GM23248 (cell line): ENCODE results near the gene NOXA1. TPM values are rescaled to one million over a fixed set of nuclear protein-coding genes. Genes with fewer than 3 reads are reported as not detected.
"Not testable (repeated sequence)": the region's sequence is repeated elsewhere in the genome, so short reads cannot be mapped to it uniquely, and the experiment has no call there.

Experiments
- DNase-seq: peaks from one replicate; pipeline ENCODE4 v3.0.0-alpha.2; 2015
- H2AFZ ChIP-seq: fragments of 200-600 bp; sonication (generic); 2 replicates; pipeline ENCODE4 v1.6.1; 2016; ENCODE audit warnings: antibody characterized with exemption
- H3F3A ChIP-seq: fragments of 200-600 bp; sonication (generic); 2 replicates; pipeline ENCODE4 v1.6.1; 2016; ENCODE audit warnings: mild to moderate bottlenecking, antibody characterized with exemption, mixed run types; ENCODE audit not compliant: insufficient read depth
- H3K27ac ChIP-seq: fragments of 200-600 bp; sonication (generic); 2 replicates; pipeline ENCODE4 v1.5.1; 2016; ENCODE audit warnings: mild to moderate bottlenecking
- H3K27me3 ChIP-seq: fragments of 200-600 bp; sonication (generic); replicated peaks from 2 replicates; pipeline ENCODE4 v1.6.1; 2016; ENCODE audit warnings: mild to moderate bottlenecking; ENCODE audit not compliant: insufficient read depth
- H3K36me3 ChIP-seq: fragments of 200-600 bp; sonication (generic); 2 replicates; pipeline ENCODE4 v1.6.1; 2016; ENCODE audit warnings: low read depth, mild to moderate bottlenecking
- H3K4me1 ChIP-seq: fragments of 200-600 bp; sonication (generic); 2 replicates; pipeline ENCODE4 v1.6.1; 2016; ENCODE audit warnings: mild to moderate bottlenecking; ENCODE audit not compliant: insufficient read depth
- H3K4me2 ChIP-seq: fragments of 200-600 bp; sonication (generic); one replicate; pipeline ENCODE4 v1.6.1; 2016; ENCODE audit warnings: mild to moderate bottlenecking; ENCODE audit not compliant: unreplicated experiment
- H3K4me3 ChIP-seq: fragments of 200-600 bp; sonication (generic); 2 replicates; pipeline ENCODE4 v1.5.1; 2016; ENCODE audit warnings: mild to moderate bottlenecking
- H3K79me2 ChIP-seq: fragments of 200-600 bp; sonication (generic); 2 replicates; pipeline ENCODE4 v1.6.1; 2016; ENCODE audit warnings: mild to moderate bottlenecking; ENCODE audit not compliant: insufficient read depth
- H3K9ac ChIP-seq: fragments of 200-600 bp; sonication (generic); 2 replicates; pipeline ENCODE4 v1.6.1; 2016; ENCODE audit warnings: mild to moderate bottlenecking
- H3K9me2 ChIP-seq: fragments of 200-600 bp; sonication (generic); 2 replicates; pipeline ENCODE4 v1.6.1; 2016; ENCODE audit warnings: mixed run types, mild to moderate bottlenecking, moderate library complexity; ENCODE audit not compliant: insufficient read depth
- H3K9me3 ChIP-seq: fragments of 200-600 bp; sonication (generic); one replicate; pipeline ENCODE4 v1.6.1; 2017; ENCODE audit warnings: low read depth
- H4K20me1 ChIP-seq: fragments of 200-600 bp; sonication (generic); 2 replicates; pipeline ENCODE4 v1.6.0; 2016; ENCODE audit not compliant: insufficient read depth
- EZH2 ChIP-seq: fragments of 200-600 bp; sonication (generic); IDR thresholded peaks from 2 replicates; pipeline ENCODE4 v1.6.1; 2018; ENCODE audit warnings: antibody characterized with exemption, mild to moderate bottlenecking; ENCODE audit not compliant: insufficient read depth, poor library complexity, severe bottlenecking
- EZH2phosphoT487 ChIP-seq: fragments of 200-600 bp; sonication (generic); IDR thresholded peaks from 2 replicates; pipeline ENCODE4 v1.6.1; 2018; ENCODE audit warnings: antibody characterized with exemption, moderate library complexity, mild to moderate bottlenecking, low read depth; ENCODE audit not compliant: insufficient read depth
- WGBS, 2 experiments: methylation state at CpG; one replicate each; pipeline ENCODE4 v1.1.6; 2015 to 2017; ENCODE audit warnings: low lambda C conversion rate in 2 of 2, low coverage in 1 of 2; ENCODE audit errors: missing lambda C conversion rate in 2 of 2; 5-methylcytosine and 5-hydroxymethylcytosine counted together
- in situ Hi-C: fragments of 300-500 bp; cut with MboI; formaldehyde crosslinking; loops from 2 replicates; pipeline ENCODE4 v1.15.0; 2020
- polyA plus RNA-seq: library from polyadenylated mRNA; unstranded; fragments of >200 nt; fragmentation: Nextera tagmentation; extraction: Ambion mirVana; gene quantifications from 2 replicates; pipeline ENCODE4 v1.2.1, GENCODE V29; 2016
- total RNA-seq: library from RNA; depleted of rRNA; stranded (reverse); fragments of >200 nt; shearing (Covaris generic); gene quantifications from 2 replicates; pipeline ENCODE4 v1.2.3, GENCODE V29; 2014

NOXA1 gene
- total and polyA plus RNA-seq, 2 experiments from 2014 or later: 0.32 to 0.39 TPM

- H3K4me1 ChIP-seq: no peaks in the 10 kb centered on the region
- H3K79me2 ChIP-seq: no peaks in the 10 kb centered on the region
- no peak for DNase-seq
- H3K4me2 ChIP-seq: no peak overlapping the region
- no peaks in the 10 kb centered on the region for H3K9me2 ChIP-seq
- no peak overlapping the region for H2AFZ ChIP-seq
- TF ChIP-seq EZH2 (no peak), EZH2phosphoT487 (no peak)
- no peak overlapping the region for H3K9ac ChIP-seq
- 76 to 85% methylated on average over 13 to 27 of the region's 27 CpGs for WGBS, 2 experiments
- no peak overlapping the region for H3K4me3 ChIP-seq
- H3K27me3 ChIP-seq: no peaks in the 10 kb centered on the region
- in situ Hi-C loops: no loop called here
- H3K9me3 ChIP-seq: no peaks in the 10 kb centered on the region
- H4K20me1 ChIP-seq: no peaks in the 10 kb centered on the region
- no peak overlapping the region for H3K27ac ChIP-seq
- H3K36me3 ChIP-seq: no peaks in the 10 kb centered on the region
- H3F3A ChIP-seq: no peaks in the 10 kb centered on the region
These were observed 40.0 kb upstream of the NOXA1 start for GRCh38 chr9:137383081-137383783.

- no peaks in the 10 kb centered on the region for H3K9me2 ChIP-seq
- no peaks in the 10 kb centered on the region for H3K4me1 ChIP-seq
- DNase-seq: no peak
- H3K9ac ChIP-seq: no peak overlapping the region
- H3K4me2 ChIP-seq: no peak overlapping the region
- WGBS, 2 experiments: 83 to 87% methylated on average over 33 to 39 of the region's 39 CpGs
- H4K20me1 ChIP-seq: no peaks in the 10 kb centered on the region
- H3K27ac ChIP-seq: no peak overlapping the region
- TF ChIP-seq EZH2phosphoT487 (no peak), EZH2 (no peak)
- no peak overlapping the region for H2AFZ ChIP-seq
- H3K36me3 ChIP-seq: no peaks in the 10 kb centered on the region
- H3F3A ChIP-seq: no peaks in the 10 kb centered on the region
- no peaks in the 10 kb centered on the region for H3K9me3 ChIP-seq
- H3K4me3 ChIP-seq: no peak overlapping the region
- H3K79me2 ChIP-seq: no peaks in the 10 kb centered on the region
- in situ Hi-C loops: no loop called here
- no peaks in the 10 kb centered on the region for H3K27me3 ChIP-seq
These were observed 39.1 kb upstream of the NOXA1 start for GRCh38 chr9:137383784-137384756.

- no peaks in the 10 kb centered on the region for H3F3A ChIP-seq
- H3K4me3 ChIP-seq: no peak overlapping the region
- TF ChIP-seq EZH2: no peak
- TF ChIP-seq EZH2phosphoT487: no peak
- no peaks in the 10 kb centered on the region for H3K79me2 ChIP-seq
- no peak overlapping the region for H2AFZ ChIP-seq
- no peaks in the 10 kb centered on the region for H3K36me3 ChIP-seq
- H3K9me3 ChIP-seq: no peaks in the 10 kb centered on the region
- DNase-seq: no peak
- H4K20me1 ChIP-seq: no peaks in the 10 kb centered on the region
- no peaks in the 10 kb centered on the region for H3K4me1 ChIP-seq
- 85 to 90% methylated on average over 18 to 26 of the region's 26 CpGs for WGBS, 2 experiments
- no peak overlapping the region for H3K9ac ChIP-seq
- no peak overlapping the region for H3K27ac ChIP-seq
- no peaks in the 10 kb centered on the region for H3K27me3 ChIP-seq
- in situ Hi-C loops: no loop called here
- no peaks in the 10 kb centered on the region for H3K9me2 ChIP-seq
- H3K4me2 ChIP-seq: no peak overlapping the region
These were observed 38.0 kb upstream of the NOXA1 start for GRCh38 chr9:137385061-137385655.

GRCh38 chr9:137386507-137387113 lies 36.6 kb upstream of the NOXA1 start:
- H4K20me1 ChIP-seq, H3F3A ChIP-seq, H3K27me3 ChIP-seq, H3K79me2 ChIP-seq, H3K4me1 ChIP-seq, H3K4me2 ChIP-seq, H3K27ac ChIP-seq, DNase-seq, H3K36me3 ChIP-seq, in situ Hi-C loops, H3K9me3 ChIP-seq, H2AFZ ChIP-seq, H3K4me3 ChIP-seq, H3K9ac ChIP-seq, H3K9me2 ChIP-seq: not testable (repeated sequence)
- 78 to 85% methylated on average over 6 to 12 of the region's 12 CpGs for WGBS, 2 experiments
